Fibroblast of mammary gland (primary cell): ENCODE data around the gene ANKRD31.
A peak's percentile ranks its signal among the peaks of the same experiment; 100 is the strongest.

ENCODE experiments used
- DNase-seq: peaks from one replicate; pipeline ENCODE4 v3.0.0-alpha.2; 2010; ENCODE audit warnings: low read depth
- H3K4me3 ChIP-seq: 2 replicates; pipeline ENCODE4 v1.5.1; 2011; ENCODE audit warnings: low read depth, mild to moderate bottlenecking, low read length, moderate library complexity; ENCODE audit not compliant: control insufficient read depth
- CTCF ChIP-seq: conservative IDR thresholded peaks from 2 replicates; pipeline ENCODE4 v1.5.1; 2011; ENCODE audit warnings: low read depth, low read length, inconsistent platforms; ENCODE audit not compliant: control insufficient read depth, insufficient read depth

ANKRD31 gene

GRCh38 chr5:75236322-75237316 is at the start of gene ANKRD31:
Gene ANKRD31, minus strand, starts transcription at chr5:75236878. Its CDS starts 192 bp downstream, at chr5:75236686.
- peak; percentile 67 for DNase-seq
- TF ChIP-seq CTCF: no peak
- peak within 1 kb of the TSS; percentile 83 for H3K4me3 ChIP-seq

GRCh38 chr5:75286211-75286773 is 49.6 kb upstream of the ANKRD31 start:
- no peak overlapping the region for H3K4me3 ChIP-seq
- DNase-seq: peak; percentile 41

GRCh38 chr5:75282581-75282980 is 45.9 kb upstream of the ANKRD31 start:
- no peak overlapping the region for H3K4me3 ChIP-seq
- no peak for TF ChIP-seq CTCF
- DNase-seq: no peak

More at GRCh38 chr5:75286211-75286773, 49.6 kb upstream of the ANKRD31 start:
- TF ChIP-seq CTCF: no peak

- no peak overlapping the region for H3K4me3 ChIP-seq
- DNase-seq: no peak
- TF ChIP-seq CTCF: no peak
These were observed 45.2 kb upstream of the ANKRD31 start for GRCh38 chr5:75281716-75282465.

- TF ChIP-seq CTCF: no peak
These were observed 42.6 kb upstream of the ANKRD31 start for GRCh38 chr5:75279321-75279720.

GRCh38 chr5:75277463-75277862 is 40.8 kb upstream of the ANKRD31 start:
- TF ChIP-seq CTCF: no peak
- H3K4me3 ChIP-seq: no peak overlapping the region
- no peak for DNase-seq

More at GRCh38 chr5:75279321-75279720, 42.6 kb upstream of the ANKRD31 start:
- H3K4me3 ChIP-seq: no peak overlapping the region
- no peak for DNase-seq
